NCI-H2029 treated with DMSO at 0.1 percent for 48 hours (cell line): ENCODE results near the gene BCL7C.
"Not testable (repeated sequence)": the region's sequence is repeated elsewhere in the genome, so short reads cannot be mapped to it uniquely, and the experiment has no call there.

Experiments
- DNase-seq: peaks from one replicate; lab custom pipeline; 2025; lab: John Stamatoyannopoulos, UW

BCL7C gene

DNA sequence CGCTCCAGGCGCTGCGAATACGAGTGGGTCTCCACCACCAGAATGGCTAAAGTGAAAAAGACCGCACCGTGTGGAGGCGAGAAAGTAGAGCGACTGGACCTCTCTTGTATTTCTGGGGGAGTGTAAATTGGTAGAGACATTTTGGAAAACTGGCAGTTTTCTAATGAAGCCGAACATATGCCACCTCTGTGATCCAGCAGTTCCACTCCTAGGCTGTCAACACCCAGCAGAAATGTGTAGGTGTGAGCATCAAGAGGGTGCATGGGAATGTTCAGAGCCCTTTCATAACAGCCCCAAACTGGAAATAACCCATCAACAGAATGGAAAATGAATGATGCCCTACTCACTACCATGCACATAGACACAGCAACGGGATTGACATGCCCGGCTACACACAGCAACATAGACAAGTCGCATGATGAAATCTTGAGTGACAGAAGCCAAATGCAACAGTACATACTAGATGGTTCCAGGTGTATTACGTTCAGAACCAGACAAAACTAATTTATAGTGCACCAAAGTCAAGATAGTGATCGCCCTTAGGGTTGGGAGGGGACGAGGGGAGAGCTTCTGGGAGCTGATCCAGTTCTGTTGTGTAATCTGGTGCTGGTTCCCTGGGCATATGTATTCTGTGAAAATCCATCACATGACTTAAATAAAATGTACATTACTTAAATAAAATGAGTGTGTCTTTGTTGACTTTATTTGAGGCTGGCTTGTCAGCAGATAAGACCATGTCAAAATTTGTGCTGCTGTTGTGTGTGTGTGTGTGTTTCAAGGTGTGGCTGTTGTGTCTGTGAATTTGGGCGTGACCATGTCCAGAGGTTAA is 877 bp upstream of the BCL7C start:
- DNase-seq, result no peak

GRCh38 chr16:30893417-30893743 is 497 bp downstream of the BCL7C start:
- DNase-seq, result no peak

DNA sequence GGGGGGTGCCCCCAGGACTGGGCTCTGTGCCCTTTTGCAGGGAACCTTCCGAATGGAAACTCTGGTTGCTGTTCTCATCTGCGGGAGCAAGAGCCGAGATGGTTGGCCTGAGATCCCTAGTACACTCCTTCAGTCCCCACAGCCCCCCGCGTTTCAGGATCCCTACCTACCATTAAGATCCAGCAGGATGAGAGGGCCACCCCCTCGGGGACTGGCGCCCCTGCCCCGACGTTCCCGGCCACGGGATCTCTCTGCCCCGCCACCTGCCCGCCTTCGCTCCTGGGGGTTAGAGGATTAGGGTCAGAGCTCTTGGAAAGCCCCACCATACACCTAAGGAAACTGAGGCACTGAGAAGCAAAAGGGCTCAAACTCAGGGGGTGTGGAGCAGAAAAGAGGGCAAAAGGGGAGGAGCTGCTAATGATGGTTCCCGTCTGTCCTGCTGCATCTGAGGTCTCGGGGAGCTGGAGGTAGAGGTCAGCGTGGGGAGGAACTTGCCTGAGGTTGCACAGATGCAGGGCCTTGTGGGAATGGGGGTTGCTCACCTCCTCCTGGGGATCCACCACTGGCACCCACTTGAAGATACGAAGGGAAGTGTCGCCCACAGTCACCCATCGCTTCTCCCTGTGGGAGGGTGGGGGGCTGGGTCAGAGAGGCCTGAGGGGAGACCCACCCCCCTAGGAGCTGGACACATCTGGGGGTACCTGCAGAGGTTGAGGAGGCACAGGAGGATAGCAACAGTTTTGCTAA is 1.0 kb downstream of the BCL7C start:
- DNase-seq, result no peak

DNA sequence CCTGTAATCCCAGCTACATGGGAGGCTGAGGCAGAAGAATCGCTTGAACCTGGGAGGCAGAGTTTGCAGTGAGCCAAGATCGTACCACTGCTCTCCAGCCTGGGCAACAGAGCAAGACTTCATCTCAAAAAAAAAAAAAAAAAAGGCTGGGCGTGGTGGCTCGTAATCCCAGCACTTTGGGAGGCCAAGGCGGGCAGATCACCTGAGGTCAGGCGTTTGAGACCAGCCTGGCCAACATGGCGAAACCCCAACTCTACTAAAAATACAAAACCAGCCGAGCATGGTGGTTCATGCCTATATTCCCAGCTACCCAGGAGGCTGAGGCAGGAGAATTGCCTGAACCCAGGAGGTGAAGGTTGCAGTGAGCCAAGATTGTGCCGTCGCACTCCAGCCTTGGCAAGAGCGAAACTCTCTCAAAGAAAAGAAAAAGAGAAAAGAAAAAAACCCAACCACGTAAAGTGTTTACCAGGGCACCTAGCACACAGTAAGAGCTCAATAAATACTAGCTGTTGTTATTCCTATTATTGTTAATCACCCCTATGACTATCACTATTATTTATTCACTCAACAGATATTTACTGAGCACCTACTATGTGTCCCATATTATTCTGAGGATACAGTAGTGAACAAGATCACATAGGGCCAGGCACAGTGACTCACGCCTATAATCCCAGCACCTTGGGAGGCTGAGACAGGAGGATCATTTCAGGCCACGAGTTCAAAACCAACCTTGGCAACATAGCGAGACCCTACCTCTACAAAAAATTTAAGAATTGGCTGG is 2.6 kb downstream of the BCL7C start:
- DNase-seq, result not testable (repeated sequence)

DNA sequence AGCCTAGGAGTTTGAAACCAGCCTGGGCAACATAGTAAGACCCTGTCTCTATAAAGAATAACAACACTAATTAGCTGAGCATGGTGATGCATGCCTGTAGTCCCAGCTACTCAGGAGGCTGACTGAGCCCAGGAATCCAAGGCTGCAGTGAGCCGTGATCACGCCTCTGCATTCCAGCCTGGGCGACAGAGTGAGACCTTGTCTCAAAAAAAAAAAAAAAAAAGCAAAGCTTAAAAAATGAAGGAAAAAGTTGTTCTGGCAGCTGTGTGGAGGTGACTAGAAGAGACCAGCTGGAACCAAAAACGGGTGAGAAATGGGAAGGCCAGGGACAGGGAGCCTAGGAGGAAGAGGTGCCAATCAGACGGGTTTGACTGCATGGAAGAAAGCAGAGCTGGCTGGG is 4.2 kb downstream of the BCL7C start:
- no peak for DNase-seq

DNA sequence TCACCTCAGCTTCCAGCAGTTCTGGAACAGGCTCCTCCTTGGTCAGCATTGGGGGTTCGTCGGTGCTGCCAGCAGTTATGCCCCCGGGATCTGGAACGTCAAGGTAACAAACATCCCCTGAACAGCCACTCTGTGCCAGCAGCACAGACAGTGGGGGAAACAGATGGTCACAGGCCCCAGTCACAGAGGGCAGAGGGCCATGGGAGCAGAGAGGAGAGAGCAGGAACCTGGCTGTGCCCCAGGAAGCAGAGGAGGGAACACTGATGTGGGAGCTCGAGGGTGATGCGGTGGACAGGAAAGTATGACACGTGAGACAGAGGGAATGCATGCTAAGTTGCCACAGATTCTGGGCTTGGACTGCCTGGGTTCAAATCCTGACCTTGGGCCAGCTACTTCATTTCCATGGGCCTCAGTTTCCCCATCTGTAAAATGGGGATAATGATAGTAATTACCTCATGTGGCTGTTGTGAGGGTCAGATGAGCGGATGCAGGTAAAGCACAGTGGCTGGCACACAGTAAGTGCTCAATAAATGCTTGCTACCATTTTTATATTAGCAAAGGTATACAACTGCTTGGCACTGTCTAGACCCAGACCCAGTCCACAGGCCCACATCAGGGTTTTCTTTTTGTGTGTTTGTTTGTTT is 4.9 kb downstream of the BCL7C start:
- no peak for DNase-seq

GRCh38 chr16:30887927-30888326 is 6.0 kb downstream of the BCL7C start:
- DNase-seq, result no peak

DNA sequence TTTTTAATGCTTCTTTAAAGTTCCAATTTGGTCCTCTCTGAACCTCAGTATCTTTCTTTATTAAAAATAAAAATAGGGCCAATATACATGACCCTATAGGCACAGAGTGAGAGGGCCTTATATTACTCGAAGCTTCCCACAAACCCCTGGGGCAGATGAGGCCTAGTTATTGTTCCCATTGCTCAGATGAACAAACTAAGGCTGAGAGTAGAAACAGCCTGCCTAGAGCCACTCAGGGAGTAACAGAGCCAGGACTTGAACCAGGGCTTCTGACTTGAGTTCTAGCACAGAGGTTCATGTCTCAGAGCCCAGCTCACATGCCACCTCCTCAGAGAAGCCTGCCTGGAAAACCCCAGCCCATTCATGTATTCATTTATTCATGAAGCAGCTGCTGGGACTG is 7.7 kb downstream of the BCL7C start:
- no peak for DNase-seq

DNA sequence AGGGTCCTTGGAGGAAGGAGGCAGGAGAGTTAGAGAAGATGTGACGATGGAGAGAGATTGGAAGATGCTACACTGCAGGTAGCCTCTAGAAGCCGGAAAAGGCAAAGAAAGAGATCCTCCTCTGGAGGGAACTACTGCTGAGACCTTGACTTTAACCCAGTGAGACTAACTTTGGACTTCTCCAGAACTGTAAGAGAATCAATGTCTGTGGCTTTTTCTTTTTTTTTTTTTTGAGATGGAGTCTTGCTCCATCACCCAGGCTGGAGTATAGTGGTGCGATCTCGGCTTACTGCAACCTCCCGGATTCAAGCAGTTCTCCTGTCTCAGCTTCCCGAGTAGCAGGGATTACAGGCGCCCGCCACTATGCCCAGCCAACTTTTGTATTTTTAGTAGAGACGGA is 8.7 kb downstream of the BCL7C start:
- no peak for DNase-seq

GRCh38 chr16:30884760-30885159 is 9.1 kb downstream of the BCL7C start:
- DNase-seq, result no peak

GRCh38 chr16:30882429-30883310 is 11.2 kb downstream of the BCL7C start:
- DNase-seq, result no peak

GRCh38 chr16:30876867-30877266 is 17.0 kb downstream of the BCL7C start:
- DNase-seq, result no peak

GRCh38 chr16:30875871-30876801 is 17.7 kb downstream of the BCL7C start:
- DNase-seq, result peak; percentile 41

GRCh38 chr16:30874821-30875717 is 18.8 kb downstream of the BCL7C start:
- peak; percentile 76 for DNase-seq

DNA sequence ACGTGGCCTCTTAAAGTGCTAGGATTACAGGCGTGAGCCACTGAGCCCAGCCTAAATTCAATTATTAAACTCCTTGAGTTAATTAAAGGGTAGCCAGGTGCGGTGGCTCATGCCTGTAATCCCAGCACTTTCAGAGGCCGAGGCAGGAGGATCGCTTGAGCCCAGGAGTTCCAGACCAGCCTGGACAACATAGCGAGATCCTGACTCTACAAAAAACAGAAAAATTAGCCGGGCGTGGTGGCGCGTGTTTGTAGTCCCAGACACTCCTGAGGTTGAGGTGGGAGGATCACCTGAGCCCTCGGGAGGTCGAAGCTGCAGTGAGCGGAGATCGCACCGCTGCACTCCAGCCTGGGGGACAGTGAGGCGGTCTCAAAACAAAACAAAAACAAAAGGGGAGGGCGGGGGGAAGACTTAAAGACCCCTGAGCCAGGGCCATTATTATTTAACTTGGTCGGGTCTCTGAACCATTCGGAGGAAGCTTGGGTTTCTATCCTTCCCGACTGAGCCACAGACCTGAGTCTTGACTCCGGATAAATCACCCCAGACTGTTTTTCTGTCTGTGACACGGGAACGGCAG is 19.5 kb downstream of the BCL7C start:
- DNase-seq, result no peak

DNA sequence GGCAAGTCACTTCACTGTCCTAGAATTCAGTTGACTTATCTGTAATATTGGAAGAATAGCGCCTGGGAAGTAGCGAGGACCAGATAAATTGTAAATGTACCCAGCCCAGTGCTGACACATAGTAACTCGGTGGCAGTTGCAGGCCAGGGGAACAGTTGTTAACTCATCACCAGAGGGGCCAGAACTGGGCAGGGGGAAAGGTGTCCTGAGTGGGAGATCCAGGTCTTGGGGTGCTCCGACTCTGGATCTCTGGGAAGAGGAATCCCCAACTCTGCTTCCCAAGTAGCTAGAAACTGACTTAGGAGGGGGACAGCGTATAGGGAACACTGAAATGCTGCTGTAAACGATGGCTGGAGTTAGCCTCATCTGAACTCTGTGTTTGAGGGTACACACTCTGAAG is 23.0 kb downstream of the BCL7C start:
- DNase-seq, result no peak

DNA sequence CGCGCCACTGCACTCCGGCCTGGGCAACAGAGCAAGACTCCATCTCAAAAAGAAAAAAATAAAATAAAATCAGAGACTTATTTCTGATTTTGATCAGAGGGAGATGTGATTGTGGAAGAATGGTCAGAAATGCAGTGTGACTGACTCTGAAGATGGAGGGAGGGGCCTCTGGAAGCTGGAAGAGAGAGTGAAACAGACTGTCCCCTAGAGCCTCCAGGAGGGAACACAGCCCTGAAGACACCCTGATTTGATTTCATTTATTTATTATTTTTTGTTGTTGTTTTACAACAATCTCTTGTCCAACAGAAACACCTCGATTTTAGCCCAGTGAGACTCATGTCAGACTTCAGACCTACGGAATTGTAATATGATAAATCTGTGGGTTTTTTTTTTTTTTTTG is 26.1 kb downstream of the BCL7C start:
- DNase-seq, result no peak

GRCh38 chr16:30866031-30866430 is 27.8 kb downstream of the BCL7C start:
- no peak for DNase-seq

DNA sequence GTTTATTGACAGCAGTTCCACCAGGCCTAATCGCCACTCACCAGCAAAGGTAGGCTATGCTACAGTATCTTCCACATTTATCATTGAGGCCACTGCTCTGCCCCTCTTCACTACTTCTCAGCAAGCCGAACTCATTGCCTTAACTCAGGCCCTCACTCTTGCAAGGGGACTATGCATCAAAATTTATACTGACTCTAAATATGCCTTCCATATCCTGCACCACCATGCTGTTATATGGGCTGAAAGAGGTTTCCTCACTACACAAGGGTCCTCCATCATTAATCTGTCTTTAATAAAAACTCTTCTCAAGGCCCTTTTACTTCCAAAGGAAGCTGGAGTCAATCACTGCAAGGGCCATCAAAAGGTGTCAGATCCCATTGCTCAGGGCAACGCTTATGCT is 30.7 kb downstream of the BCL7C start:
- DNase-seq, result not testable (repeated sequence)
